HepG2 (cell line): ENCODE measurements around the gene CYP17A1. TPM values are rescaled to one million over a fixed set of nuclear protein-coding genes. Genes with fewer than 3 reads are reported as not detected.

Experiments
- ATAC-seq: fragments of 200-7000 bp; cut with Tn5 transposase; 3 replicates; pipeline ENCODE4 v1.9.1; 2020; ENCODE audit warnings: mild to moderate bottlenecking, moderate library complexity
- BruUV-seq: library from RNA; stranded (reverse); fragments of 400-500 nt; replicated peaks from 2 replicates; lab custom pipeline; 2021; lab: Mats Ljungman, UMichigan
- CTCF ChIA-PET: fragments of 300-600 bp; formaldehyde crosslinking; extraction: SDS; loops from one replicate; lab custom pipeline; 2021; ENCODE audit warnings: low total read pairs, inconsistent platforms, low intra/inter-chr PET ratio; lab: Yijun Ruan, JAX
- POLR2A ChIA-PET: fragments of 350-600 bp; sonication (Branson Sonifier 250); formaldehyde crosslinking; loops from one replicate; lab custom pipeline; 2020; ENCODE audit warnings: antibody characterized with exemption, inconsistent platforms; lab: Yijun Ruan, JAX
- DNase-seq: peaks from one replicate; pipeline ENCODE4 v3.0.0-alpha.2; 2015; ENCODE audit warnings: low spot score
- FAIRE-seq: peaks from 3 replicates; lab custom pipeline; 2011; peaks lifted over from hg19 to GRCh38; lab: Jason Lieb, UNC
- H2AFZ ChIP-seq: one replicate; pipeline ENCODE4 v1.6.1; 2011; ENCODE audit warnings: low read length, inconsistent platforms
- H3K27ac ChIP-seq: fragments of 300-600 bp; 3 replicates; pipeline ENCODE4 v1.8.0; 2011; ENCODE audit warnings: mixed run types, mild to moderate bottlenecking, mixed read lengths, low read length, inconsistent platforms; ENCODE audit not compliant: insufficient read depth; ENCODE audit errors: extremely low read length
- H3K27me3 ChIP-seq, 2 experiments: fragments of 200-600 bp in 1 of 2; 2 replicates in 1 of 2; 3 replicates in 1 of 2; pipeline versions ENCODE4 v1.6.0 to v1.8.0; 2011; ENCODE audit warnings: low read length in 2 of 2, mild to moderate bottlenecking in 2 of 2, moderate library complexity in 2 of 2, inconsistent platforms in 1 of 2; ENCODE audit not compliant: insufficient read depth in 2 of 2, control insufficient read depth in 1 of 2
- H3K36me3 ChIP-seq, 2 experiments: fragments of 200-600 bp in 1 of 2; replicated peaks in 1 of 2; 2 replicates in 1 of 2; 3 replicates in 1 of 2; pipeline versions ENCODE4 v1.5.1 to v1.8.0; 2011; ENCODE audit warnings: low read length in 2 of 2, inconsistent platforms in 1 of 2; ENCODE audit not compliant: insufficient read depth in 2 of 2, control insufficient read depth in 1 of 2
- H3K4me1 ChIP-seq: 2 replicates; pipeline ENCODE4 v1.5.1; 2012; ENCODE audit warnings: low read length, inconsistent platforms; ENCODE audit not compliant: insufficient read depth
- H3K4me2 ChIP-seq: 2 replicates; pipeline ENCODE4 v1.6.0; 2011; ENCODE audit warnings: low read depth, low read length, inconsistent platforms
- H3K4me3 ChIP-seq, 3 experiments: fragments of 200-600 bp in 1 of 3; sonication (generic), shearing (Covaris generic) in 1 of 3; replicated peaks in 1 of 3; 2 replicates each; pipeline ENCODE4 v1.5.1; 2011 to 2016; ENCODE audit warnings: low read length in 3 of 3, inconsistent platforms in 2 of 3, low read depth in 2 of 3, mild to moderate bottlenecking in 2 of 3, control low read depth in 1 of 3, mixed read lengths in 1 of 3; ENCODE audit not compliant: insufficient read depth in 1 of 3
- H3K79me2 ChIP-seq: one replicate; pipeline ENCODE4 v1.6.1; 2011; ENCODE audit warnings: low read length, inconsistent platforms; ENCODE audit not compliant: insufficient read depth
- H3K9ac ChIP-seq: 2 replicates; pipeline ENCODE4 v1.6.0; 2011; ENCODE audit warnings: mild to moderate bottlenecking, low read depth, low read length, inconsistent platforms; ENCODE audit not compliant: insufficient read depth
- H3K9me3 ChIP-seq: 2 replicates; pipeline ENCODE4 v1.5.1; 2012; ENCODE audit warnings: mild to moderate bottlenecking, low read length
- H4K20me1 ChIP-seq: 2 replicates; pipeline ENCODE4 v1.6.0; 2011; ENCODE audit warnings: inconsistent platforms, mild to moderate bottlenecking, low read length, moderate library complexity; ENCODE audit not compliant: insufficient read depth
- CEBPZ ChIP-seq: IDR thresholded peaks from 2 replicates; pipeline ENCODE4 v1.6.1; 2012; ENCODE audit warnings: low read length, improper control_type of control experiment
- DNMT3B ChIP-seq: conservative IDR thresholded peaks from 2 replicates; pipeline ENCODE4 v1.6.1; 2016; ENCODE audit warnings: missing biosample characterization, control low read depth
- FOXC1 ChIP-seq: sonication (generic); formaldehyde crosslinking; IDR thresholded peaks from 2 replicates; pipeline ENCODE4 v1.8.0; 2022; ENCODE audit warnings: mild to moderate bottlenecking, missing genetic modification reagents, borderline replicate concordance
- HINFP ChIP-seq: sonication (generic); formaldehyde crosslinking; IDR thresholded peaks from 2 replicates; pipeline ENCODE4 v1.4.0; 2020; ENCODE audit warnings: low read depth, mild to moderate bottlenecking, missing genetic modification reagents
- MXD3 ChIP-seq: IDR thresholded peaks from 2 replicates; pipeline ENCODE4 v1.6.1; 2016; ENCODE audit warnings: mild to moderate bottlenecking, missing biosample characterization, missing genetic modification reagents
- NFE2 ChIP-seq: sonication (generic); formaldehyde crosslinking; IDR thresholded peaks from 2 replicates; pipeline ENCODE4 v1.4.0; 2020; ENCODE audit warnings: missing genetic modification reagents
- NR3C1 ChIP-seq: sonication (generic); formaldehyde crosslinking; IDR thresholded peaks from 2 replicates; pipeline ENCODE4 v1.4.0; 2020; ENCODE audit warnings: missing genetic modification reagents
- RFXANK ChIP-seq: IDR thresholded peaks from 2 replicates; pipeline ENCODE4 v1.6.1; 2016
- YEATS2 ChIP-seq: sonication (generic); formaldehyde crosslinking; IDR thresholded peaks from 2 replicates; pipeline ENCODE4 v1.4.0; 2020; ENCODE audit warnings: missing genetic modification reagents, borderline replicate concordance
- ZBTB49 ChIP-seq: sonication (generic); formaldehyde crosslinking; IDR thresholded peaks from 2 replicates; pipeline ENCODE4 v1.4.0; 2020; ENCODE audit warnings: missing genetic modification reagents, borderline replicate concordance
- ZIK1 ChIP-seq: sonication (generic); formaldehyde crosslinking; IDR thresholded peaks from 2 replicates; pipeline ENCODE4 v1.5.0; 2020; ENCODE audit warnings: mild to moderate bottlenecking, low read depth, missing genetic modification reagents, borderline replicate concordance
- ZNF136 ChIP-seq: sonication (generic); formaldehyde crosslinking; IDR thresholded peaks from 2 replicates; pipeline ENCODE4 v1.8.1; 2022; ENCODE audit warnings: low read depth, mild to moderate bottlenecking, moderate library complexity, missing genetic modification reagents
- ZNF350 ChIP-seq: sonication (generic); formaldehyde crosslinking; IDR thresholded peaks from 2 replicates; pipeline ENCODE4 v1.4.0; 2020; ENCODE audit warnings: mild to moderate bottlenecking, low read depth, missing genetic modification reagents, borderline replicate concordance
- ZNF430 ChIP-seq: sonication (generic); formaldehyde crosslinking; IDR thresholded peaks from 2 replicates; pipeline ENCODE4 v1.9.0; 2021; ENCODE audit warnings: mild to moderate bottlenecking, missing genetic modification reagents
- ZNF674 ChIP-seq: sonication (generic); formaldehyde crosslinking; IDR thresholded peaks from 2 replicates; pipeline ENCODE4 v1.5.0; 2020; ENCODE audit warnings: low read depth, mild to moderate bottlenecking, missing genetic modification reagents
- ZNF749 ChIP-seq: sonication (generic); formaldehyde crosslinking; IDR thresholded peaks from 2 replicates; pipeline ENCODE4 v1.8.0; 2022; ENCODE audit warnings: mild to moderate bottlenecking, missing genetic modification reagents, moderate library complexity, borderline replicate concordance
- WGBS: methylation state at CpG from one replicate; pipeline ENCODE4 v1.1.6; 2017; ENCODE audit warnings: low lambda C conversion rate; 5-methylcytosine and 5-hydroxymethylcytosine counted together
- in situ Hi-C: cut with HindIII; loops from 2 replicates; pipeline ENCODE4 v1.10.0; 2017; ENCODE audit warnings: low pct_unique_long_range_greater_than_20kb; ENCODE audit not compliant: extremely low pct_ligation_motif_present
- intact Hi-C: fragments of 100-400 bp; cut with micrococcal nuclease; formaldehyde crosslinking; loops from one replicate; pipeline ENCODE4 v1.10.0; 2022; ENCODE audit not compliant: unreplicated experiment
- polyA plus RNA-seq, 8 experiments: library from polyadenylated mRNA; depleted of rRNA in 3 of 8; stranded (reverse) in 7 of 8; unstranded in 1 of 8; fragments of >200 nt; fragmentation: Illumina TruSeq in 4 of 8; extraction: Trizol in 4 of 8; gene quantifications; 2 replicates each; pipeline versions ENCODE4 v1.2.1 to v1.2.3, GENCODE V29; 2011 to 2016; ENCODE audit warnings: low read depth in 4 of 8, missing spikeins in 1 of 8, mixed read lengths in 1 of 8; ENCODE audit not compliant: insufficient read depth in 1 of 8
- total RNA-seq, 5 experiments: library from RNA; depleted of rRNA; stranded (reverse); fragments of >200 nt; fragmentation: Illumina TruSeq; extraction: Trizol; gene quantifications; 2 replicates each; pipeline ENCODE4 v1.2.3, GENCODE V29; 2016; ENCODE audit warnings: low read depth in 1 of 5

Gene CYP17A1
- total and polyA plus RNA-seq, 2 of the 13 experiments (the other 11 are each of a cell fraction or from before 2014, with no cell fraction given), result 0.13 to 1.1 TPM

GRCh38 chr10:102819054-102819453, 18.2 kb downstream of the CYP17A1 start:
- Histone ChIP-seq H4K20me1 (no peaks in the 10 kb centered on the region), H3K27ac (no peak overlapping the region), H3K9ac (no peak overlapping the region), H3K9me3 (no peaks in the 10 kb centered on the region), H3K4me1 (peaks cover 28% of the 10 kb centered on the region), H2AFZ (no peak overlapping the region), H3K79me2 (no peaks in the 10 kb centered on the region), H3K27me3 (no peaks in the 10 kb centered on the region), H3K4me3 (no peak overlapping the region), H3K36me3 (no peaks in the 10 kb centered on the region), H3K4me2 (no peak overlapping the region)
- intact Hi-C loops (no loop called here), in situ Hi-C loops (loop anchor here (10.0 kb wide), 1 partner anchor 74 kb away; the partner anchor contains the start of gene WBP1L)
- ChIA-PET POLR2A (no interaction called here), CTCF (no interaction called here)
- no peak for DNase-seq
- FAIRE-seq, result no peak
- ATAC-seq, result no peak
- no TSS peak for BruUV-seq
- 93% methylated on average over 6 of the region's 6 CpGs for WGBS
- TF ChIP-seq YEATS2 (CRISPR knock-in tag) (no peak), RFXANK (CRISPR knock-in tag) (no peak), ZNF749 (CRISPR knock-in tag) (no peak), NR3C1 (no peak), ZIK1 (no peak), ZBTB49 (CRISPR knock-in tag) (no peak), ZNF350 (CRISPR knock-in tag) (no peak), MXD3 (no peak), NFE2 (no peak), HINFP (CRISPR knock-in tag) (no peak), ZNF136 (CRISPR knock-in tag) (no peak), CEBPZ (no peak), ZNF674 (CRISPR knock-in tag) (no peak), ZNF430 (CRISPR knock-in tag) (no peak), DNMT3B (CRISPR knock-in tag) (no peak), FOXC1 (CRISPR knock-in tag) (no peak)
